ENCODE measurements around the gene SAMMSON. TPM values are rescaled to one million over a fixed set of nuclear protein-coding genes. Genes with fewer than 3 reads are reported as not detected.

SAMMSON gene
- total and polyA plus RNA-seq, 4 donors = 0.12 TPM; not detected in 3

DNA sequence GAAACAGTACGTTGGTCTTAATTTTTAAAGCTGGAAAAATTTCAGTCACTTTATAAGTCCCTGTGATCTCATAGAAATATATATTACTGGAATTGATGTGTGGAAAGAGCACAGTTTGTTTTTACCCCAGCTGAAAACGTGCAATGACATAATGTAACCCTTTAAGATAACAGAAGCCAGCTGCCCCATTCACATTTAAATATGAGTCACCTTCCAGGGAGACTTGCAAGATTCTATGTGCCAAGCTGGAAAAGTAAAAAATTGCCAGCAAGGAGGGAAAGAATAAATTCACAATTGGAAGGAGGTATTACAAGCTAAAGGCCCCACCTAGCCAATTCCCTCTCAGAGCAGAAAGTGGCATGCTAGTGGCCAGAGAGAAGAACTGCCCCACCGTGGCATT lies 50.2 kb downstream of the SAMMSON start:
- no peaks in the 10 kb centered on the region for H3K36me3 ChIP-seq (ENCODE audit: control insufficient read depth in 4 of 4, insufficient read depth in 4 of 4, low read length in 4 of 4)
- no peak for DNase-seq
- 69 to 74% methylated on average over 3 of the region's 3 CpGs for WGBS, 2 donors
- no peaks in the 10 kb centered on the region for H3K4me1 ChIP-seq (ENCODE audit: control insufficient read depth in 5 of 5, insufficient read depth in 5 of 5, low read length in 5 of 5)
- ATAC-seq (ENCODE audit: insufficient read depth, low FRiP score) = no peak
- peaks cover 0 to 3% (median 0%) of the 10 kb centered on the region in 3 donors for H3K27me3 ChIP-seq (ENCODE audit: control insufficient read depth in 3 of 3, insufficient read depth in 3 of 3, low read length in 2 of 3)
- no peak overlapping the region for H3K9ac ChIP-seq (ENCODE audit: insufficient read depth in 1 of 2, low read length in 2 of 2)
- H3K9me3 ChIP-seq (ENCODE audit: control insufficient read depth in 4 of 4, insufficient read depth in 3 of 4, low read length in 3 of 4) = no peaks in the 10 kb centered on the region
- no peak overlapping the region for H3K27ac ChIP-seq (ENCODE audit: low read depth in 1 of 2, low read length in 1 of 2)
- no peak overlapping the region for H3K4me3 ChIP-seq
- TF ChIP-seq, protein P1, sequence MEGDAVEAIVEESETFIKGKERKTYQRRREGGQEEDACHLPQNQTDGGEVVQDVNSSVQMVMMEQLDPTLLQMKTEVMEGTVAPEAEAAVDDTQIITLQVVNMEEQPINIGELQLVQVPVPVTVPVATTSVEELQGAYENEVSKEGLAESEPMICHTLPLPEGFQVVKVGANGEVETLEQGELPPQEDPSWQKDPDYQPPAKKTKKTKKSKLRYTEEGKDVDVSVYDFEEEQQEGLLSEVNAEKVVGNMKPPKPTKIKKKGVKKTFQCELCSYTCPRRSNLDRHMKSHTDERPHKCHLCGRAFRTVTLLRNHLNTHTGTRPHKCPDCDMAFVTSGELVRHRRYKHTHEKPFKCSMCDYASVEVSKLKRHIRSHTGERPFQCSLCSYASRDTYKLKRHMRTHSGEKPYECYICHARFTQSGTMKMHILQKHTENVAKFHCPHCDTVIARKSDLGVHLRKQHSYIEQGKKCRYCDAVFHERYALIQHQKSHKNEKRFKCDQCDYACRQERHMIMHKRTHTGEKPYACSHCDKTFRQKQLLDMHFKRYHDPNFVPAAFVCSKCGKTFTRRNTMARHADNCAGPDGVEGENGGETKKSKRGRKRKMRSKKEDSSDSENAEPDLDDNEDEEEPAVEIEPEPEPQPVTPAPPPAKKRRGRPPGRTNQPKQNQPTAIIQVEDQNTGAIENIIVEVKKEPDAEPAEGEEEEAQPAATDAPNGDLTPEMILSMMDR (IDR thresholded peaks at IDR 0.05; ENCODE audit: control extremely low read depth, extremely low read depth) = no peak

DNA sequence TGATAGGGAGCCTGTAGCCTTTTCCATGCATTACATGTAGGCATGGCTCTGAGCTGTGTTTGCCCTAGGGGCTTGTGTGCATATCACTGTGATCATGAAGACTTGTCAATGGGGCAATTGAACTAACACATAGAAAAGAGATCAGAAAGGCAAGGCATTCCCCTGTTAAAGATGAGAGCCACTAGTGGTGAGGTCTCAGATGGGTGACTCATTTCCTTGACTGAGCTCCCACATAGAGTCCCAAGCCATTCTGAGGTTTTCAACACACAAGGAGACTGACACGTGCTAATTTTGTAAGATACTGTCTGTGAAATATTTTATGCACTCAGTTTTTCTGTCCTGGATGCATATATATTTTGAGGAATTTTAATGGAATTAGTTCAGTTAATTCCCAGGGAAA lies 53.8 kb downstream of the SAMMSON start:
- H3K9ac ChIP-seq (ENCODE audit: insufficient read depth in 1 of 2, low read length in 2 of 2) = no peak overlapping the region
- no peak for DNase-seq
- peaks cover 0 to 3% (median 0%) of the 10 kb centered on the region in 3 donors for H3K27me3 ChIP-seq (ENCODE audit: control insufficient read depth in 3 of 3, insufficient read depth in 3 of 3, low read length in 2 of 3)
- no peak for ATAC-seq (ENCODE audit: insufficient read depth, low FRiP score)
- H3K9me3 ChIP-seq (ENCODE audit: control insufficient read depth in 4 of 4, insufficient read depth in 3 of 4, low read length in 3 of 4) = no peaks in the 10 kb centered on the region
- H3K4me1 ChIP-seq (ENCODE audit: control insufficient read depth in 5 of 5, insufficient read depth in 5 of 5, low read length in 5 of 5) = no peaks in the 10 kb centered on the region
- H3K36me3 ChIP-seq (ENCODE audit: control insufficient read depth in 4 of 4, insufficient read depth in 4 of 4, low read length in 4 of 4) = no peaks in the 10 kb centered on the region
- 45 to 48% methylated on average over 1 of the region's 1 CpG for WGBS, 2 donors
- TF ChIP-seq, protein P1 (IDR thresholded peaks at IDR 0.05; ENCODE audit: control extremely low read depth, extremely low read depth) = no peak
- H3K27ac ChIP-seq (ENCODE audit: low read depth in 1 of 2, low read length in 1 of 2) = no peak overlapping the region
- no peak overlapping the region for H3K4me3 ChIP-seq

DNA sequence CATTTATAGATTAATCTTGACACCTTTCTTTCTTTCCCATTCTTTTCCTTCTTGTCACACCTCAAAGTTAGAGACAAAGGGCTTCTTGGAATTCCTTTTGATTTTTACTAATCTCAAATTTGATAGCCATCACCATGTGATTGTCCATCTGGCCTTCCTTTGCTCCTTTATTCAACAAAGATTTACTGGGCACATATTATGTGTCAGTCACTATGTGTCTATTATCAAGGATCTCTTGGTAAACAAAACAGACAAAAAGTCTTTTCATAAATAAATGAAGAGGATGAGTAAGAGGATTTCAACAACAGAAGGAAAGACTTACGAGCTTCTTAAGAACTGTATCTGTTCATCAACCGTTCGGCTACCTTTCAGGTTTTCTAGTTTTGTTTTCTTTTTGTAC lies 56.5 kb downstream of the SAMMSON start:
- Histone ChIP-seq H3K4me3 (no peak overlapping the region), H3K9me3 (ENCODE audit: control insufficient read depth in 4 of 4, insufficient read depth in 3 of 4, low read length in 3 of 4) (no peaks in the 10 kb centered on the region), H3K9ac (ENCODE audit: insufficient read depth in 1 of 2, low read length in 2 of 2) (no peak overlapping the region), H3K4me1 (ENCODE audit: control insufficient read depth in 5 of 5, insufficient read depth in 5 of 5, low read length in 5 of 5) (no peaks in the 10 kb centered on the region), H3K27me3 (ENCODE audit: control insufficient read depth in 3 of 3, insufficient read depth in 3 of 3, low read length in 2 of 3) (peaks cover 0 to 3% (median 0%) of the 10 kb centered on the region in 3 donors), H3K27ac (ENCODE audit: low read depth in 1 of 2, low read length in 1 of 2) (no peak overlapping the region), H3K36me3 (ENCODE audit: control insufficient read depth in 4 of 4, insufficient read depth in 4 of 4, low read length in 4 of 4) (no peaks in the 10 kb centered on the region)
- ATAC-seq (ENCODE audit: insufficient read depth, low FRiP score) (no peak), DNase-seq (no peak)
- WGBS, 2 donors = 92 to 94% methylated on average over 3 of the region's 3 CpGs
- TF ChIP-seq, protein P1 (IDR thresholded peaks at IDR 0.05; ENCODE audit: control extremely low read depth, extremely low read depth) = no peak

DNA sequence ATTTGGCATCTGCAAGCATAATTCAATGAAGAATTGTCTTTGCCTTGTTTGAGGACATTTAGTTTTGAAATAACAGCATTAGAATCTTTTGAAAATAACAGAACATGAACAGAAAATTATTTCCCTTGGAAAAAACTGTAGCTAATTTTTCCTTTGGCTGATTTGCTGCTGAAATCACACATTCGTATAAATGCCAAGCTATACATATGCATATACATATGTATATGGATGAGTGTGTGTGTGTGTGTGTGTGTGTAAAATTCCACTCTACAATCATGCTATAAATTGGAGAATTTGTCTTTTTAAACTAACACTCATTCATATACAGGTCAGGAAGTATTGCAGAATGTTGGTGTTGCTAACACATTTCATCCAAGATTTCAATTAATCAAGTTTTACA lies 57.9 kb downstream of the SAMMSON start:
- 87 to 95% methylated on average over 1 of the region's 1 CpG for WGBS, 2 donors
- TF ChIP-seq, protein P1 (IDR thresholded peaks at IDR 0.05; ENCODE audit: control extremely low read depth, extremely low read depth) = no peak
- H3K4me3 ChIP-seq = no peak overlapping the region
- H3K27ac ChIP-seq (ENCODE audit: low read depth in 1 of 2, low read length in 1 of 2) = no peak overlapping the region
- DNase-seq (no peak), ATAC-seq (ENCODE audit: insufficient read depth, low FRiP score) (no peak)
- no peak overlapping the region for H3K9ac ChIP-seq (ENCODE audit: insufficient read depth in 1 of 2, low read length in 2 of 2)
- H3K36me3 ChIP-seq (ENCODE audit: control insufficient read depth in 4 of 4, insufficient read depth in 4 of 4, low read length in 4 of 4) = no peaks in the 10 kb centered on the region
- H3K4me1 ChIP-seq (ENCODE audit: control insufficient read depth in 5 of 5, insufficient read depth in 5 of 5, low read length in 5 of 5) = no peaks in the 10 kb centered on the region
- peaks cover 0 to 1% (median 0%) of the 10 kb centered on the region in 3 donors for H3K27me3 ChIP-seq (ENCODE audit: control insufficient read depth in 3 of 3, insufficient read depth in 3 of 3, low read length in 2 of 3)
- no peaks in the 10 kb centered on the region for H3K9me3 ChIP-seq (ENCODE audit: control insufficient read depth in 4 of 4, insufficient read depth in 3 of 4, low read length in 3 of 4)
